GM19351 (cell line): ENCODE measurements around the gene MAT1A.
"Not testable (repeated sequence)": the region's sequence is repeated elsewhere in the genome, so short reads cannot be mapped to it uniquely, and the experiment has no call there.

ENCODE experiments used
- ATAC-seq: cut with Tn5 transposase; IDR thresholded peaks from one replicate; pipeline ENCODE4 v1.9.1; 2021; ENCODE audit warnings: mild to moderate bottlenecking, moderate library complexity; ENCODE audit not compliant: unreplicated experiment

Gene MAT1A

GRCh38 chr10:80289451-80290287 is at the start of gene MAT1A:
MAT1A (minus strand) TSS chr10:80289658; CDS start chr10:80289423, 235 bp downstream.
- ATAC-seq, result no peak

GRCh38 chr10:80333983-80334382 is 44.5 kb upstream of the MAT1A start:
- no peak for ATAC-seq

DNA sequence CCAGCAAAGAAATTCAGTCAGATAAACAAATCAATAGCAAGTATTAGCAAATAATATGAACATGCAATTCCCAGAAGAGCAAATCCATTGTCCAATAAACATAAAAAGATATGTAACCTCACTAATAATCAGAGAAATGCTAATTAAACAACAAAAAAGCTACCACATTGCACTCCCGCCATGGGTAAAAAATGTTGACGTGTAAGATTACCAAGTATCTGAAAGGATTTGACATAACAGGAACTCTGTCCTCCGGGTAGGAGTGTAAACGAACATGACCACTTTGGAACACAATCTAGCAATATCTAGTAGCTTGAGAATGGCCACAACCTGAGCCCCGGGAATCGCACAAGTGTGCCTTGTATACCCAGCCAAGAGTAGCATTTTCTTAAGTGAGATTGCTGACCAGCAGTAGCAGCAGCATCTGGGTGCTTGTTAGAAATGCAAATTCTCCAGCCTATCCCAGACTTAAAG is 35.5 kb upstream of the MAT1A start:
- ATAC-seq, result no peak

- no peak for ATAC-seq
Observed at GRCh38 chr10:80324086-80324485, 34.6 kb upstream of the MAT1A start.

DNA sequence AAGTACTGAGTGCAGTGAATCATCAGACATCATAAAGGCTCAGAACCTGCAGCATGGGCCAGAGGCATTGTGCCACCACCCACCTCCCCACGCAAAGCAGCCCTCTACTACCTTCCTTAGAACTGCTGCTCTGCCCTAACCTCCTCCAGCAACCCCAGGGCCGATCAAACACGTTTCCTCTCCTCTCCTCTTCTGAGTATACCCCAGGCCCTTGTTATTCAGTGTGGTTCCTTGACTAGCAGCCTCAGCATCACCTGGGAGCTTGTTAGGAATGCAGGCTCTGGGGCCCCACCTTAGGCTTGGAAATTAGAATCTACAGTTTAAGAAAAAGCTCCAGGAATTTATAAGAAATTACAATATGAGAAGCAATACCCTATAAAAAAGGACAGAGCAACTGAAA is 33.9 kb upstream of the MAT1A start:
- no peak for ATAC-seq

GRCh38 chr10:80322711-80323110 is 33.3 kb upstream of the MAT1A start:
- ATAC-seq, result no peak

DNA sequence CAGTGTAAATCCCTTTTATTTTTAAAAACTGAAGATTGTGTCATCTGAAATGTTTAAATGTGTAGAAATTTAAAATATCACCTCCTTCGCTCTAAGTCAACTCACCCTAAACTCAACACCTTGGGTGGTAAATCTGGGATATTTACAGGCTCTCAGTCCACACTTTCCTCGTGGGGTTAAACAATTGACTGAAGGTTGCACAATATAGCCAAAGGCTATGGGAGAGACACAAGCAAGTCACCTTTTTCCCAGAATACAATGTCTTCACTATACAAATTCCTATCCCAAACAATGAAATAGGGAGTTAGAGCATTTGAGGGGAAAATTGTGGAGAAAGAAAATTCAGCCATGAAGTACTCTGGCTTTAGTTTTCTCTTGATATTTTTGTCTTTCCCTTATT is 32.7 kb upstream of the MAT1A start:
- no peak for ATAC-seq

- no peak for ATAC-seq
Observed at GRCh38 chr10:80321183-80321582, 31.7 kb upstream of the MAT1A start.

GRCh38 chr10:80320377-80320776 is 30.9 kb upstream of the MAT1A start:
- no peak for ATAC-seq

GRCh38 chr10:80319725-80320290 is 30.4 kb upstream of the MAT1A start:
- ATAC-seq, result no peak

DNA sequence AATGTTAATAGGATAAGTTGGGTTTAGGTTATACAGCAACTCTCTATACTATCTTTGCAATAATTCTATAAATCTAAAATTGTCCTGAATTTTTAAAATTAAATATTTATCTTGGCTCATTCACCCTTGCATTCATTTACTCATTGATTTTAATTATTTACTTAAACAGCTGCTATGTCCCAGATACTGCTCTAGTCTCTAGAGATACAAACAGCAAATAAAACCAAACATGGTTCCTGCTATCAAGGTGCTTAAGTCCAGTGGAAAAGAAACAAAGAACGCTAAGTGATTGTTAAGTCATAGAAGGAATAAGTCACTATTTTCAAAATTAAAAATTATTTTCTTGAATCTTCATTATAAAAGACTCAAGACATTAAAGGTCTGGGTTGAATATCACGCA is 29.9 kb upstream of the MAT1A start:
- ATAC-seq, result no peak

DNA sequence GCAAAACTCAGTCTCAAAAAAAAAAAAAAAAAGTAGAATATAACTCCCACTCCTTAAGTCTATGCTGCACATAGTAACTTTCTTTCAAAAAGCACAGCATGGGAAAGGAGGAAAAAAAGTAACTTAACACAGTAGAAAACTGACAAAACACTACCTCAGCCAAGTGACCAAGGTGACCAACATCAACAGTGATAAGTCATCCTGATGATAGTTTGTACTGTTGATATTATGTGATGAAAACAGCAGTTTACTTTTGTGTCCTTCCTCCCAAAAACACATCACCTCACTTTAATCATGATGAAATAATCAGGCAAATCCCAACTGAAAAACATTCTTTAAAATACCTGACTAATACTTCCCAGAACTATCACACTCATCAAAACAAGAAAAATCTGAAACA is 29.3 kb upstream of the MAT1A start:
- no peak for ATAC-seq

DNA sequence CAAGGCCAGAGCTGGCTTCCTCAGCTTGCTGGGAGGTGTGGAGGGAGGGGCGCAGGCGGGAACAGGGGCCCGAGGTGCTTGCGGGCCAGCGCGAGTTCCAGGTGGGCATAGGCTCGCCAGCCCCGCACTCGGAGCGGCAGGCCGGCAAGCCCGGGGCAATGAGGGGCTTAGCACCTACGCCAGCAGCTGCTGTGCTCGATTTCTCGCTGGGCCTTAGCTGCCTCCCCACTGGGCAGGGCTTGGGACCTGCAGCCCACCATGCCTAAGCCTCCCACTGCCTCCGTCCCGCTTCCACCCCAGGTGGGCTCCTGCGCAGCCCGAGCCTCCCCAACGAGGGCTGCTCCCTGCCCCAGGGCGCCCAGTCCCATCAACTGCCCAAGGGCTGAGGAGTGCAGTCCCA is 25.9 kb upstream of the MAT1A start:
- no peak for ATAC-seq

DNA sequence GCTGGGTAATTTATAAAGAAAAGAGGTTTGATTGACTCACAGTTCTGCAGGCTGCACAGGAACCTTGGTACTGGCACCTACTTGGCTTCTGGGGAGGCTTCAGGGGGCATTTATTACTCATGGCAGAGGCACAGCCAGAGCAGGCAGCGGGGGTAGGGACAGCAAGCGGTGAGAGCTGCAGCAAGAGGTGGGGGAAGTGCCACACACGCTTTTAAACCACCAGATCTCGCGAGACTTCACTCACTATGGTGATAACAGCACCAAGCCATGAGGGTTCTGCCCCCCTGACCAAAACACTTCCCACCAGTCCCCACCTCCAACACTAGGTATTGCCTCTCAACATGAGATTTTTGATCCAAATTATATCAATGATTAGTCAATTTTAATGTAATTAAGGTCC is 24.1 kb upstream of the MAT1A start:
- no peak for ATAC-seq

DNA sequence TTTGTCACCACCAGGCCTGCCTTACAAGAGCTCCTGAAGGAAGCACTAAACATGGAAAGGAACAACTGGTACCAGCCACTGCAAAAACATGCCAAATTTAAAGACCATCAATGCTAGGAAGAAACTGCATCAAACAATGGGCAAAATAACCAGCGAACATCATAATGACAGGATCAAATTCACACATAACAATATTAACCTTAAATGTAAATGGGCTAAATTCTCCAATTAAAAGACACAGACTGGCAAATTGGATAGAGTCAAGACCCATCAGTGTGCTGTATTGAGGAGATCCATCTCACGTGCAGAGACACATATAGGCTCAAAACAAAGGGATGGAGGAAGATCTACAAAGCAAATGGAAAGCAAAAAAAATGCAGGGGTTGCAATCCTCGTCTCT is 16.5 kb upstream of the MAT1A start:
- not testable (repeated sequence) for ATAC-seq

DNA sequence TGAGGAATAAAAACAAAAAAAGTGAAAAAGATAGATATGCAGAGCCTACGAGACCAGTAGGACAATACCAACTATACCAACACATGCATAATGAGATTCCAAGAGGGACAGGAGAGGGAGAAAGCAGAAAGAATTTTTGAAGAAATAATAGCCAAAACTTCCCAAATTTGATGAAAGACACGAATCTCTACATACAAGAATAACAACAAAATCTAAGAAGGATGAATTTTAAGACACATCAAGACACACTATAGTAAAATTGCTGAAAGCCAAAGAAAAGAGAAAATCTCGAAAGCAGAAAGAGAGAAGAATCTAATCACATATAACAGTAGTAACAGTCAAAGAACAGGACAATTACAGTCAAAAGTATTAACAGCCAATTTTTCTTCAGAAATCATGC is 7.5 kb upstream of the MAT1A start:
- ATAC-seq, result no peak

DNA sequence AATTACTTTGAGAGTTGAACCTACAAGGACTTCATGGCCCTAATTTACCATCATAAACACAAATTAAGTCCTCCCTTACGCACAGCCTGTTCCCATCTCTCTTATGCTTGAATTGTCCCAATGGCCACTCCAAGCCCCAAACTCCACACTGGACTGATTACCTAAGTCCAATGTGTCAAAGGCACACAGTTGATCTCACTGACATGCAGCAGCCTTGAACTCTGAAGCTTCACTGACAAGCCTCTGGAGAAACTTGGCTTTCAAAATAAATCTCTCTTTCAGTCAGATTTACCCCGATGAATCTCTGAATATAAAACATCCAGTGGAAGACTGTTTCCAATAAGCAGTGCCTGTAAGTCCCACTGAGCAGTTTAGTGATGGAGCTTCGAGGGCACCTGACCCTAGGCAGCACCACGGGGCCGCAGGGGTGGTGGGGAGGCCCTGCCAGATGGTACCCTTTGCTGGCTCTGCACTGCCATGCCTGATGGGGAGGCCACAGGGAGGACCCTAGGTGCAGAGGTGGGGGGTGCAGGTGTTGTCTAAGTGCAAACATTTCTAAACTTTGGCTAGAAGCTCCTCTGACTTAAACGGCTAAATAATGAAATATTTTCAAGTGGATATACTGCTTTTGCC is 3.3 kb upstream of the MAT1A start:
- ATAC-seq, result no peak

- no peak for ATAC-seq
Observed at GRCh38 chr10:80290474-80291220, 1.2 kb upstream of the MAT1A start.

DNA sequence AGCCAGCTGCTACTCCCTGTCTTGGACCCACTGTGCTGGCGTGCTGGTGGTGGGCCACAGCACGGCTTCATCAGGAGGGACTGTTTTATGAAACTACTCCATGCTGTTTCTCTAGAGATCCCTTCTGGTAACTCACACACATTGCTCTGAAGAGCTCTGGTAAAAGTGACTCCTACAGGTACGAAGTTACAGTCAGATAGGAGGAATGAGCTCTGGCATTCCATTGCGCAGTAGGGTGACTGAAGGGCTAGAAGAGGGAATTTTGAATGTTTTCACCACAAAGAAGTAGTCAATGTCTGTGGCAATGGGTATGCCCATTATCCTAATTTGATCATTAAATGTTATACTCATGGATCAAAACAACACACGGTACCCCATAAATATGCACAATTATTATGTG is 609 bp downstream of the MAT1A start:
- no peak for ATAC-seq

- no peak for ATAC-seq
Observed at GRCh38 chr10:80284522-80284921, 4.9 kb downstream of the MAT1A start.

DNA sequence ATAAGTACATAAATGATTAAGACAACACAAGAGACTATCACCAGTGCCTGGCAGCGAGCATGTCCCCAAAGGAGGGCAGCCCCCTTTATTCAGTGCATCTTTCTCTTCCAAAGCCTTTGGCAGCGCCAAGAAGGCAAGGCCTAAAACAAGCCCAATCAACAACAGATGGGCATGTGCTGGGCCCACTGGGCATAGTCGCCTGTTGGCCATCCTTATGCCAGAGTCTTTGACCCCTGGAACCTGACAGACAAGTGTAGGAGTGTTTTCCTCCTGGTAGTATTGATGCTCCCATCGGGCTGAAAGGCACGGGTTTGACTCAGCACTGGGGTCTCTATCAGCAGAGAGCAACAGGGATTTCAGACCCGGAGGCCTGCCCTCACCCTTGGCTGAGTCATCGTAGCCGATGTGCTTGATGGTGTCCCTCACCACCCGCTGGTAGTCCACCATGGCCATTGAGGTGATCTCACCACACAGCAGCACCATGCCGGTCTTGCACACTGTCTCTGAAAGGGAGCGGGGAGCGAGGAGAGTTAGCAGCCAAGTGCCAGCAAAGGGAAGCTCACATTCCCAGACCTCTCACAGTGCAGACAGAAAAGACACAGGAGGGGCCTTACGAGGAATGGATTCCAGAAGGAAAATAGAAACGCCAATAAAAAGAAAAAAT is 5.8 kb downstream of the MAT1A start:
- ATAC-seq, result no peak
